Astrocyte (in vitro differentiated cells and primary cell): Measurements from ENCODE around the gene ABCA3.

ENCODE experiments used
- EZH2 ChIP-seq: IDR thresholded peaks from 2 replicates; pipeline ENCODE4 v1.6.1; 2012; ENCODE audit warnings: mild to moderate bottlenecking, low read length, inconsistent platforms; ENCODE audit not compliant: insufficient read depth
- TF ChIP-seq, protein P1 (sequence below): IDR thresholded peaks from 2 replicates; pipeline ENCODE4 v1.5.1; 2011; ENCODE audit warnings: low read depth, mild to moderate bottlenecking, inconsistent platforms, low read length, moderate library complexity; ENCODE audit not compliant: insufficient read depth

DNA sequence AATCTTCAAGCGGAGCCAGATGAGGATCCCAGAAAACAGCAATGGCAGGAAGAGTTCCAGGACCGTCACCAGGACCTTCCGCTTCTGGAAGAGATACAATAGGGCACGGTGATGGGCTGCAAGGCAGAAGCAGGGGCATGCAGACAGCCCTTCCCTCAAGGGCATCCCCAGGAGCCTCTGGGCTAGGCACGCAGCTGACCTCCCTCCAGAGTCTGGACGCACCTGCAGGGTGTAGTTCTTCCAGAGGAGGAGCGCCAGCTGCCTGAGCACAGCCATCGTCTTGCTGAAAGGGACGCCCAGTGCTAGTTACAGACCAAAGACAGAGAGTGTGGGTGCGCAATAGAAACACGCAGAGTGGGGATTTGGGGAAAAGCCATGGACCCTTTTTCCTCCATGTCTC, 14.3 kb downstream of the ABCA3 start:
- TF ChIP-seq, protein P1, sequence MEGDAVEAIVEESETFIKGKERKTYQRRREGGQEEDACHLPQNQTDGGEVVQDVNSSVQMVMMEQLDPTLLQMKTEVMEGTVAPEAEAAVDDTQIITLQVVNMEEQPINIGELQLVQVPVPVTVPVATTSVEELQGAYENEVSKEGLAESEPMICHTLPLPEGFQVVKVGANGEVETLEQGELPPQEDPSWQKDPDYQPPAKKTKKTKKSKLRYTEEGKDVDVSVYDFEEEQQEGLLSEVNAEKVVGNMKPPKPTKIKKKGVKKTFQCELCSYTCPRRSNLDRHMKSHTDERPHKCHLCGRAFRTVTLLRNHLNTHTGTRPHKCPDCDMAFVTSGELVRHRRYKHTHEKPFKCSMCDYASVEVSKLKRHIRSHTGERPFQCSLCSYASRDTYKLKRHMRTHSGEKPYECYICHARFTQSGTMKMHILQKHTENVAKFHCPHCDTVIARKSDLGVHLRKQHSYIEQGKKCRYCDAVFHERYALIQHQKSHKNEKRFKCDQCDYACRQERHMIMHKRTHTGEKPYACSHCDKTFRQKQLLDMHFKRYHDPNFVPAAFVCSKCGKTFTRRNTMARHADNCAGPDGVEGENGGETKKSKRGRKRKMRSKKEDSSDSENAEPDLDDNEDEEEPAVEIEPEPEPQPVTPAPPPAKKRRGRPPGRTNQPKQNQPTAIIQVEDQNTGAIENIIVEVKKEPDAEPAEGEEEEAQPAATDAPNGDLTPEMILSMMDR: no peak
- TF ChIP-seq EZH2: no peak
